HG03558 (cell line): ENCODE results near the gene NCEH1.
"Not testable (repeated sequence)": the region's sequence is repeated elsewhere in the genome, so short reads cannot be mapped to it uniquely, and the experiment has no call there.

ENCODE experiments used
- ATAC-seq: cut with Tn5 transposase; IDR thresholded peaks from one replicate; pipeline ENCODE4 v1.9.1; 2021; ENCODE audit warnings: moderate number of reproducible peaks; ENCODE audit not compliant: unreplicated experiment; ENCODE audit errors: extremely low read depth

Gene NCEH1

GRCh38 chr3:172708921-172709773 lies 1.7 kb downstream of the NCEH1 start:
- ATAC-seq: no peak

GRCh38 chr3:172707967-172708366 lies 2.9 kb downstream of the NCEH1 start:
- ATAC-seq: no peak

- no peak for ATAC-seq
Measured at GRCh38 chr3:172707030-172707429, 3.8 kb downstream of the NCEH1 start.

- ATAC-seq: no peak
Measured at GRCh38 chr3:172705170-172705569, 5.7 kb downstream of the NCEH1 start.

- no peak for ATAC-seq
Measured at GRCh38 chr3:172704001-172704400, 6.9 kb downstream of the NCEH1 start.

- ATAC-seq: not testable (repeated sequence)
Measured at GRCh38 chr3:172702731-172703130, 8.1 kb downstream of the NCEH1 start.

- ATAC-seq: no peak
Measured at GRCh38 chr3:172702256-172702655, 8.6 kb downstream of the NCEH1 start.

GRCh38 chr3:172701751-172702150 lies 9.1 kb downstream of the NCEH1 start:
- no peak for ATAC-seq

- no peak for ATAC-seq
Measured at GRCh38 chr3:172700936-172701455, 9.9 kb downstream of the NCEH1 start.

GRCh38 chr3:172700256-172700655 lies 10.6 kb downstream of the NCEH1 start:
- no peak for ATAC-seq

GRCh38 chr3:172699031-172699430 lies 11.8 kb downstream of the NCEH1 start:
- ATAC-seq: no peak

GRCh38 chr3:172698631-172699030 lies 12.2 kb downstream of the NCEH1 start:
- no peak for ATAC-seq

- ATAC-seq: no peak
Measured at GRCh38 chr3:172697558-172697957, 13.3 kb downstream of the NCEH1 start.

GRCh38 chr3:172696357-172696756 lies 14.5 kb downstream of the NCEH1 start:
- ATAC-seq: no peak

- ATAC-seq: no peak
Measured at GRCh38 chr3:172694573-172695246, 16.2 kb downstream of the NCEH1 start.

GRCh38 chr3:172692751-172693338 lies 18.0 kb downstream of the NCEH1 start:
- no peak for ATAC-seq

- no peak for ATAC-seq
Measured at GRCh38 chr3:172690936-172691335, 19.9 kb downstream of the NCEH1 start.

- ATAC-seq: no peak
Measured at GRCh38 chr3:172688588-172688987, 22.3 kb downstream of the NCEH1 start.

GRCh38 chr3:172687501-172687900 lies 23.4 kb downstream of the NCEH1 start:
- no peak for ATAC-seq

- ATAC-seq: no peak
Measured at GRCh38 chr3:172685331-172686214, 25.3 kb downstream of the NCEH1 start.
